GM19324 (cell line): ENCODE results near the gene DNAJC28.
"Not testable (repeated sequence)": the region's sequence is repeated elsewhere in the genome, so short reads cannot be mapped to it uniquely, and the experiment has no call there.

Source experiments
- ATAC-seq: cut with Tn5 transposase; IDR thresholded peaks from one replicate; pipeline ENCODE4 v1.9.1; 2021; ENCODE audit warnings: mild to moderate bottlenecking, moderate library complexity; ENCODE audit not compliant: unreplicated experiment, low FRiP score

DNAJC28 gene, protein sequence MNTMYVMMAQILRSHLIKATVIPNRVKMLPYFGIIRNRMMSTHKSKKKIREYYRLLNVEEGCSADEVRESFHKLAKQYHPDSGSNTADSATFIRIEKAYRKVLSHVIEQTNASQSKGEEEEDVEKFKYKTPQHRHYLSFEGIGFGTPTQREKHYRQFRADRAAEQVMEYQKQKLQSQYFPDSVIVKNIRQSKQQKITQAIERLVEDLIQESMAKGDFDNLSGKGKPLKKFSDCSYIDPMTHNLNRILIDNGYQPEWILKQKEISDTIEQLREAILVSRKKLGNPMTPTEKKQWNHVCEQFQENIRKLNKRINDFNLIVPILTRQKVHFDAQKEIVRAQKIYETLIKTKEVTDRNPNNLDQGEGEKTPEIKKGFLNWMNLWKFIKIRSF

DNA sequence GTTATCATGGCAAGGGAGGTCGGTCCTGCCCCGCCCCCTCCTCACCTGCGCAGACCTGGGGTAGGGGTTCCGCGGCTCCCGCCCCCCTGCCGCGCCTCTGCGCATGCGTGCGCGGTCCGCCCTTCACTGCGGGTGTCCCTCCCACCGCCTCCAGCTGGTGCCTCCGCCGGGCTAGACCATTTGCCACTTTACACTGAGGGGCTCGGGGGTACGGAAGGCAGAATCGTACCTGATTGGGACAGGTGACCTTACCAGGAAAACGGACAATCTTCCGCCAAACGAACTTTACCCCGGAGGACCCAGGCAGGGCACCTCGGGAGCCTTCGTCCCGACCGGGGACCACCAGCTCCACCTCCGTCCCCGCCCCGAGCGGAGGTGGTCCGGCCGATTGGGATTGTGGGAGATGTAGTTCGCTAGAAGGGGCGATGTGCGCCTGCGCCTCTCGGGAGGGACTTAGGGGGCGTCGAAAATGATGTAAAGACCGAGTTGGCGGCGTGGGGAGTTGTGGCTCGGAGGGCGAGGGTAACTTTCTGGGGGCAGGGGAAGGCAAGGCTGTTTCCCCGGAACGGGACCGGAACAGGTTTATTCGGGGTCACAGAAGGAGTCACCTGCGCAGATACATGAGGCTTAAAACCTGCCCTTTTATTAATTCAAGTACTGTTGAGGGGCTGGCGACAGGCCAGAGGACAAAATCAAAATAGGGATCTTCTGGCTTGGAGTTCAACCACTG is at the start of gene DNAJC28:
TSS of gene DNAJC28 (minus strand) at position 344 of the 730 bp plus-strand sequence. CDS start 2,323 bp downstream, outside the sequence.
- ATAC-seq = peak; percentile 94

DNA sequence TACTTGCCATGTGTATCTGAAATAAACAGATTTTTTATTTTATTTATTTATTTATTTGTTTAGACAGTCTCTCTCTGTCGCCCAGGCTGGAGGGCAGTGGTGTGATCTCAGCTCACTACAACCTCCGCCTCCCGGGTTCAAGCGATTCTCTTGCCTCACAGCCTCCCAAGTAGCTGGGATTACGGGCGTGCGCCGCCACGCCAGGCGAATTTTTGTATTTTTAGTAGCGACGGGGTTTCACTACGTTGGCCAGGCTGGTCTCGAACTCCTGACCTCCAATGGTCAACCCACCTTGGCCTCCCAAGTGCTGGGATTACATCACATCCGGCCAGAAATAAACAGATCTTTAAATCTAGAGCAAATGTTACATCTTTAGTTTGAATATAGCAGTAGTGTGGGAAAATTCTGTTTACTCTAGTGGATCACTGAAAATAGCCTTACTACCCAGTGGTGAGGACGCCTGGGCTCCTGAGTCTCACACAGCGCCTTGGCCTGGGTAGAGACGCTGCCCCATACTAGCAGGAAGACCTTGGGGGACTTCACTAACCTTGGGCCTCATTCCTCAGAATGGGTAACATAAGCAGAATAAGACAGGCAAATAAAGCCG is 49.7 kb upstream of the DNAJC28 start:
- ATAC-seq = no peak

DNA sequence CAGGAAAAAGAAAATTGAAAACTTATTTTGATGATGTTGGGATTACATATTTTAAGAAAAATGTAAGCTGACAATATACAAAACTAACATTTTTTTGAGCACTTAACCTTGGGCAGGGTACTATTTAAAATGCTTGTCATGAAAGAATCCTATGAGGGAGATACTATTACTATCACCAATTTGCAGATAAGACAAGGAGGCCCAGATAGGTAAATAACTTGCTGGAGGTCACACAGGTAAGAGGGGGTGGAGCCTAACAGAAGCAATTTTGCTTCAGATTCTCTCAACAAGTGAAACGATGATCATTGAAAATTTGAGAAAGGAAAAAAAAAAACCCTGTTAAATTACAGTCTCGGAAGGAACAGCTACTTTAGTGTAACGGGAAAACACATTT is 49.2 kb upstream of the DNAJC28 start:
- no peak for ATAC-seq

DNA sequence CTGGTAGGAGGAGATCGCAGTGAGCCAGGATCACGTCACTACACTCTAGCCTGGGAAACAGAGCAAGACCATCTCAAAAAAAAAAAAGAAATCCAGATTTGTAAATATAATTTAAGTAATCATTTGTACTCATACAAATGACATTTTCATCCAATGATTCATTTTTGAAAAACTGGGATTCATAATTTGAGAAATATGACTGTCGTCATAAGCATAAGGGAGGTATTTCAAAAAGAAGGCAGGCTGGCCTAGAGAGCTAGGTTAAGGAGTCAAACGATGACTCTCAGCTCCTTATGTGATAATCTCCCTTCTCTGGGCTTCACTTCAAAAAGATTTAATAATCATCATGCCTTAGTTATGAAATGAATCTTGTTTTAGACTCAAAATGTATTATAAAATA is 48.1 kb upstream of the DNAJC28 start:
- no peak for ATAC-seq

DNA sequence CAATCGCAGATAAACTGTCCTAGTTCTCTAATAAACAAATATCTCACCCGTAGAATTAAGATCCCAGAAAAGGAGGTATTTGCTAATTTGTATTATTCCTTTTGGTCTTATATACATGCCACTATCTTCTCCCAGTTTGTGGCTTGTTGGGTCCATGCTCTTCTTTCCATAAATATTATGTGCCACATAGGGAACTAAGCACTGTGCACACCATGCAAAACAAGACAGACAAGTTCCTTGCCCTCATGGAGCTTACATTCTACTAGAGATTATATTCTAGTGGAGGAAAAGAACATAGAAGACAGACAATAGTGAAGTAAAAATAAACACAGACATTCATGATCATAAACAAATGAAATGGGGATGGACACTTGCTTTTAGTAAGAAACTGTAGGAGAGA is 45.7 kb upstream of the DNAJC28 start:
- ATAC-seq = no peak

DNA sequence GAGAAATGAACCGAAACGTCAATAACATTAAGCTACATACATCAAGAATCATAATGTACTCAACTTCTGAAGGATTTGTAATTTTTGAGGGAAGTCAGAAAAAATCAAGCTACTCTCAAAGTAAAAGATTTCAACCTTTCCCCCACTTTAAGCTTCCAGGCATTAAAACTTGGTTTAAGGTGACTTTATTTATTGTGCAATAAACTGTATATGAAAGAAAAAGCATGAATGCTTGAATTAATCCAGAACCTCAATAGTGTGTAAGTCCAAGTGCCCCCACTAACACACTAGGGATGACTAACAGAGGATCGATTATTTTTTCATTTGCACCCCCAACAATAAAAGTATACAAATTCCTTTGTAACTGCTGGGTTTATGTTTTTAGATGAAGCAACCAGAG is 39.5 kb upstream of the DNAJC28 start:
- no peak for ATAC-seq

DNA sequence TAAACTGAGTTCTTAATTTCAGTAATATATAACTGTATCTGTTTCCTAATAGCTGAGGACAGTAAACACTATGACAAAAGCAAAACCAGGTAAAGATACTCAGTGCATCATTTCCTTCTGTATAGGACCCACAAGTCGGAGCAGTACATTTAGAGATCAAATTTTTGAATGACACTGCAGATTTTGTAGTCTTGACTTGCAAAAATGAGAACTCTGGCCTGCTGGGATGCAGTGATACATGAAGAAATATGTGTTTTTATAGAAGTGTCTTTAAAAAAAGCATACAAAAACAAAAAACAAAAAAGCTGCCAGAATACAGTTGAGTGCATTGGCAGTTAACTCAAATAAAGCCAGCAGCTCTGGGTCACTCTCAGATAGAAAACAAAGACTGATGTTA is 31.4 kb upstream of the DNAJC28 start:
- no peak for ATAC-seq

DNA sequence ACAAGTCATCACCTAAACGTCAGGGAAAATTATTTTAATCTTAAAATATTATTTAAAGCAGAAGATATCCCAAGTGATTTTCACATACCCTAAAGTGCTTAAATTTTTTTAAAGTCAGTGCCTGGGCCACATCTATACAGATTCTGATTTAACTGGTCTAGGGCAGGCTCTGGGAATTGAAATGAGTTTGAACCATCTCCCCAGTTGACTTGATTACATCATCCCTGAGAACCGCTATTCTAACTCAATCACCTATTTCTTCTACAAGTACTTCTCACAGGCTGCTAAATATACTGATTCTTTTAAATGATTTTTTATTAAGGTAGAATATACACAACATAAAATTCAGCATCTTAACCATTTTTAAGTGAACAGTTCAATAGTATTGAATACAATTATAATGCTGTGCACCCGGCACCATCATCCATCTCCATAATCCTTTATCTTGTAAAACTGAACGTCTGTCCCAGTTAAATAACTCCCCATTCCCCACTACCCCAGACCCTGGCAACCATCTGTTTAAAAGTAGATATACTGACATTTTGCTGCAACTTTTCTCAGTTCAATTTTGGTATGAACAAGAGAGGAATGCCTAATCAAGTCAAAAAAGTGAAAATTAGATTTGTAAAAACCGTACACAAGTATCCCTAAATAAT is 30.9 kb upstream of the DNAJC28 start:
- ATAC-seq = no peak

DNA sequence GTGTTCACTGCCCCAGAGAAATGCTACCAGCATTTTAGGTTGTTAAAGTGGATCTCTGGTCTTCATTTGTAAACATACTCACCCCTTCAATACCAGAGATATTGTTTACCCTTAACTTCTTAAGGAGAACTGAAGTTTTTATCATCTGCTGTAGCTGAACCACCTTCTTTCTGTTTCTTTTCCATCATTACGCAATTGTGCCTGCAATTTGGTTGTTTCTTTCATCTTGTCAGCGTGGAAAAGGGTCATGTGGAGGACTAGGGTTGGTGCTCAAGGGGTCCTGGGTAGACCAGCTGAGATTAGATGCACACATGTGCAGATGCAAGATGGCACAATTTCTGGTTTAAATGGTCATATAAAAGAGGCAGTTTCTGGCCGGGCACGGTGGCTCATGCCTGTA is 27.4 kb upstream of the DNAJC28 start:
- no peak for ATAC-seq

DNA sequence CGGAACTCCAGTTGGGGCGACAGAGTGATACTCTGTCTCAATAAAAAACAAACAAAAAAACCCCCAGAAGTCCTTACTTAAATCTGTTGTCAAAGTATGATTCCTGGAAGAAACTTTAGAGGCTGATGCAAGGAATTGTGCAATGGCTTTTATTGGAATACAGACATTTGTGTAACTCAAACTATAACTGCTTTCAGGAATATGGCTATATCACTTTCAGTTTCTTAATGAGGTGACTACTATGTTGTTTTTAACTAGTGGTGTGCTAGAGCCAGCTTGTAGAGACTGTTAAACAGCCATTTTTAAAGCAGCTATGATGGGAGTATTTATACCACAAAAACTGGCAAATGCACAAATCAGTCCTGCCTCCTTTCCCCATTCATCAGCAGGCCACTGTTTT is 22.7 kb upstream of the DNAJC28 start:
- ATAC-seq = no peak

DNA sequence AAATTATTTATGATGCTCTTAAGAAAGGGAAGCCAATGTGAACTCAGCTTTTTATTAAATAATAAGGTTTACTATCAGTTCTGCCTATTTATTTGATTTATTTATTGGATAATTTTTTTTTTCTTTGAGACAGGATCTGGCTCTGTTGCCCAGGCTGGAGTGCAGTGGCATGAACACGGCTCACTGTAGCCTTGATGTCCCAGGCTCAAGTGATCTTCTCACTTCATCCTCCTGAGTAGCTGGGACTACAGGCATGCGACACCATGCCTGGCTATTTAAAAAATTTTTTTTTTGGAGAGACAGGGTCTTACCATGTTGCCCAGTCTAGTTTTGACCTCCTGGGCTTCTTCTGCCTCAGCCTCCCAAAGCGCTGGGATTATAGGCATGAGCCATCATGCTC is 21.0 kb upstream of the DNAJC28 start:
- no peak for ATAC-seq

DNA sequence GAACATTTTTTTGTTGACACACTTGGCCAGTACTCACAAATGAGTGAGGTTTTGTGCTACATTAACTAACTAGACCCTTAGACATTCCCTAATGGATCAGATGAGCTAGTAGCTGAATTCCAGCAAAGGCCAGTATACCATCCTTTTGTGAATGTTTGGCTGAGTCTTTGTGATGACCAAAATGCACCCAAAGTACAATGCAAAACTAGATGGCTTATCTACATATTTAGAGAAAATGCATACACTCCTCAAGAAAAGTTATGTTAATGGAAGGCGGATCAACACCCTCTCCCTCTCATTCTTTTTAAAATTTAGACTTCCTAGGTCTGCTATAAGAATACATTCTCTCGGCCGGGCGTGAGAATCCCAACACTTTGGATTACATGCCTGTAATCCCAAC is 20.1 kb upstream of the DNAJC28 start:
- no peak for ATAC-seq

DNA sequence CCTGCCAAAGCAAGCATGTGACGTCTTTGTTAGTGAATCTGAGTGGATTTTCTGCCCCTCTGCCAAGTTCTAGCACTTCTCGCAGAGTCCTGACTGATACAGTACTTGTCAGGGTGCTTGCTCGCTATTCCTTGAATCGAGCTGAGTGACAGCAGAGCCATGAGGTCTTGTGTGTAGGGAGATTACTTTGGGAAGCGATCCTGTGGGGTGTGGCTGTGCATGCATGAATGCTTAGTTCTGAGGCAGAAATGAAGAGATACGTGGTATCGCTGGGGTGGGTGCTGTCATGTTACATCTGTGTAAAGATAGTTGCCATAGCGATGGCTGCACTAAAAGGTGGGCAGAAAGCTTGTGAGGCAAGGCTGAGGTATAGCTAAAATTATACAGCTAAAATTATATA is 19.3 kb upstream of the DNAJC28 start:
- ATAC-seq = no peak

DNA sequence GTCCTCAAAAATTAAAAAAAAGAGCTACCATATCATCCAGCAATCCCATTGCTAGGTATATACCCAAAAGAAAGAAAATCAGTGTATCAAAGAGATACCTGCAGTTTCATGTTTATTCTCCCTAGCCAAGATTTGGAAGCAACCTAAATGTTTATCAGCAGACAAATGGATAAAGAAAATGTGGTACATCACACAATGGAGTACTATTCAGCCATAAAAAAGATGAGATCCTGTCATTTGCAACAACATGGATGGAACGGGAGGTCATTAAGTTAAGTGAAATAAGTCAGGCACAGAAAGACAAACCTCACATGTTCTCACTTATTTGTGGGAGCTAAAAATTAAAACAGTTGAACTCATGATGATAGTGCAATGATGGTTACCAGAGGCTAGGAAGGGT is 15.5 kb upstream of the DNAJC28 start:
- ATAC-seq = not testable (repeated sequence)

DNA sequence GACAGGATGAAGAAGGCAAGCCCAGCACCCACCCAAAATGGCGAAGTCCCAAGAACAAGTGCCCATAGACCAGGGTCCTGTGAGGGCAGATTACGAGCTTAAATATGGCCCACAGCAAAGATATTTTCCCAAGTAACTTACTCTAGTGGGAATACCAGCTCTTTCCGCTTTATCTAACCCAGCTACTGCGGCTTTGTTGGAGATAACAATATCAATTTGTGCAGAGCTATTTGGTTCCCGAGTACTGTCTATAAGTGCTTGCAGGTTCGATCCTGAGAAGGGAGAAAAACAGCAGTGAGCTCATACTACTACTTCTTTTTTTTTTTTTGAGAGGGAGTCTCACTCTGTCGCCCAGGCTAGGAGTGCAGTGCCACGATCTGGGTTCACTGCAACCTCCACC is 14.3 kb upstream of the DNAJC28 start:
- no peak for ATAC-seq

DNA sequence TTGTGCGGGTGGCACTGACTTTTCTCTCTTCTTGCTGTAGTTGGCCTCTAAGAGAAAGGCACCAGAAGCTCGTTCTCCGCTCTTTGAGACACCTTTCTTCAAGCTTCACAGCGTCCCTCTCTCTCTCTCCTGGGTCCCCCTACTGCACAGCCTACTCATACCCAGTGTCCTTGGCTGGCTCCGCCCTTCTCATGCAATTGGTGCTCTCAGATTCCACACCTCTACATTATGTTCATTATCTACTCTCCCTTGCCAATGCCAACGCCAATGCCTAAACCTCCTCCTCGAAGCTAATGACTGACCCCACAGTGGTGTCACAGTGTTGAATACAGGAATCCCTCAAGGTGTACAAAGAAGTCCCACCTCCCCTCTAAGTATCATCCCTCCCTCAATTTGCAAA is 4.8 kb upstream of the DNAJC28 start:
- ATAC-seq = no peak

DNA sequence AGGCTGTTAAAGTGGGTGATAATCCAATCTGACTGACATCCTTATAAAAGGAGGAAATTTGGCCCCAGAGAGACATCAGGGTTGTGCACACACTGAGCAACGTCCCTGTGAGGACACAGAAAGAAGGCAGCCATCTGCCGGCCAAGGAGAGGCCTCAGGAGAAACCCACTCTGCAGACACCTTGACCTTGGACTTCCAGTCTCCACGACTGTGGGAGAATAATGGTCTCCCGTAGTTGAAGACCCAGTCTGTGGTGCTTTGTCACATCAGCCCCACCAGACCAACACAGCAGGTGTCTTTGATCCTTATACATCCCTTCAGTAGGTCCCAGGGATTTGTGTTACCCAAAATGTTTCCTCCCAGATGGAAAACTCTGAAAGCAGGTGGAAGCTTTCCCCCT is 4.2 kb upstream of the DNAJC28 start:
- no peak for ATAC-seq

DNA sequence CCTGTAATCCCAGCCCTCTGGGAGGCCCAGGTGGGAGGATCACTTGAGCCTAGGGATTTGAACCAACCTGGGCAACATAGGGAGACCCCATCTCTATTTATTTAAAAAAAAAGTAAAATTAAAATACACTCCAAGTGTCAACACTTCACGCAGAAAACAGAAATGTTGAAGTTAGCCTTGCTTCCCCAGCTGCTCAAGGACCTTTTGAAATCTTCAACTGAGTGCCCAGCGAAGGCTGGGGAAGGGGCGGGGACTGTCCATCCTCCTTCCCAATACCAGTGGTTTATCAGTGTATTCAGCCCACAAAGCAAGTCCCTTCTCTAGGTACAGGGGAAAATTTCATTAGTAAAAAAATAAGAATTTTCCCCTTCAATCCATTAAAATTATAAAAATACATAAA is 2.2 kb upstream of the DNAJC28 start:
- no peak for ATAC-seq

DNA sequence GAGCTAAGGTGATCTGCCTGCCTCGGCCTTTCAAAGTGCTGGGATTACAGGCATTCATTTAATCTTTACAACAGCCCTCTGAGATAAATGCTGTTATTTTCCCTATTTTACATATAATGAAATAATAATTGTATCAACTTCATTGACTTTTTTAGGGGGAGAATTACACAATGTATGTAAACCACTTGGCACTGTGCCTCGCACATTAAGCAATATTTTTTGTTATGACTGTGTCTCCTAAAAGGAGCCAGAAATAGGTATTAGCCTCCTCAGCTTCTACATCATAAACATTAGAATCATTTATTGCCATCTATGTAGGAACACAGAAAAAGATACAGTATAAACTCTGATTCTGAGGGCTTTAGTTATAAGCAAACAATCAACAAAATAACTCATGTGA is 1.1 kb upstream of the DNAJC28 start:
- ATAC-seq = no peak

DNA sequence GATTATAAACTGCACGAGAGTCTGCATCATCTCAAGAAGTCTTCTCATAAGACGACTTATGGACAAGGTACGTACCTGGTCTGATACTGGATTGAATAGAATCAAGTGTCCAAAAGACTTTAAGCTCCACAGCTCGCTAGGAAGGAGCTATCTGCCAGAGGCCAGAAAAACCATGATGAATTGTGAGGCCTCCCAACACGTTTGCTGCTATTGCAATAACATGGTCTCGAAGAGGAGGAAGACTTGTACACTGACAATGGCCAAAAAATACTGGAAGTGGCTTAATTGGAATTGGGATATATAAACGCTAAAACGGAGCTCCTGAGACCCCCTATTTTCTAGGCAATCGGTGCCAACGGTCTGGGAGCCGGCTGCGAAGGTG is 534 bp downstream of the DNAJC28 start:
- no peak for ATAC-seq

DNA sequence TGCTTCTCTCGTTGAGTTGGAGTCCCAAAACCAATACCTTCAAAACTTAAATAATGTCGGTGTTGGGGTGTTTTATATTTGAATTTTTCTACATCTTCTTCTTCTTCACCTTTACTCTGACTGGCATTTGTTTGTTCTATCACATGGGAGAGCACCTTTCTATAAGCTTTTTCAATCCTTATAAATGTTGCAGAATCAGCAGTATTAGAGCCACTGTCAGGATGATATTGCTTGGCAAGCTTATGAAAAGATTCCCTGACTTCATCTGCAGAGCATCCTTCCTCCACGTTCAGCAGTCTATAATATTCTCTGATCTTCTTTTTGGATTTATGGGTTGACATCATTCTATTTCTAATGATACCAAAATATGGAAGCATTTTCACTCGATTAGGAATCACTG is 2.6 kb downstream of the DNAJC28 start:
- ATAC-seq = no peak
